Vagina (tissue), 2 donors: ENCODE measurements around the gene PDE7B.

Experiments used
- POLR2A ChIP-seq, 2 donors: fragments of 450-650 bp; IDR thresholded peaks; one replicate each; pipeline ENCODE4 v1.6.1; 2017; ENCODE audit warnings: antibody characterized with exemption in 2 of 2, mild to moderate bottlenecking in 2 of 2, moderate library complexity in 2 of 2
- TF ChIP-seq, protein P1 (sequence below), 3 experiments: fragments of 450-650 bp in 2 of 3; fragments of 200-600 bp in 1 of 3; sonication (generic) in 1 of 3; IDR thresholded peaks; one replicate each; pipeline ENCODE4 v1.5.1; 2017 to 2019; ENCODE audit warnings: antibody characterized with exemption in 3 of 3, mild to moderate bottlenecking in 2 of 3, moderate library complexity in 2 of 3

DNA sequence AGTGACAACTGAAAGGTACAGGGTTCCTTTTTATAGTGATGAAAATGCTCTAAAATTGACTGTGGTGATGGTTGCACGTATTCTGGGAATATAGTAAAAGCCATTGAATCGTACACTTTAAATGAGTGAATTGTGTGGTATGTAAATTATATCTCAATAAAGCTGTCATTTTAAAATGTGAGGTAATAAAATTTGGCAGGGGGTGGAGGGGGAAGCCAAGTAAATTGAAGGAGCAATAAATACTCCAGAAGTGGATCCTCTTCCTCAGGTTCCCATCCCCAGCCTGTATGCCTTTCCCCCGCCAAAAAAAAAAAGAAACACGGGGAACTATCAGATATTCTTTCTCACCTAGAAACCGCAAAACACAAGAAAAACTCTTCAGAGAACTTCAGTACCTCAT is 237.2 kb downstream of the PDE7B start:
- TF ChIP-seq, protein P1, sequence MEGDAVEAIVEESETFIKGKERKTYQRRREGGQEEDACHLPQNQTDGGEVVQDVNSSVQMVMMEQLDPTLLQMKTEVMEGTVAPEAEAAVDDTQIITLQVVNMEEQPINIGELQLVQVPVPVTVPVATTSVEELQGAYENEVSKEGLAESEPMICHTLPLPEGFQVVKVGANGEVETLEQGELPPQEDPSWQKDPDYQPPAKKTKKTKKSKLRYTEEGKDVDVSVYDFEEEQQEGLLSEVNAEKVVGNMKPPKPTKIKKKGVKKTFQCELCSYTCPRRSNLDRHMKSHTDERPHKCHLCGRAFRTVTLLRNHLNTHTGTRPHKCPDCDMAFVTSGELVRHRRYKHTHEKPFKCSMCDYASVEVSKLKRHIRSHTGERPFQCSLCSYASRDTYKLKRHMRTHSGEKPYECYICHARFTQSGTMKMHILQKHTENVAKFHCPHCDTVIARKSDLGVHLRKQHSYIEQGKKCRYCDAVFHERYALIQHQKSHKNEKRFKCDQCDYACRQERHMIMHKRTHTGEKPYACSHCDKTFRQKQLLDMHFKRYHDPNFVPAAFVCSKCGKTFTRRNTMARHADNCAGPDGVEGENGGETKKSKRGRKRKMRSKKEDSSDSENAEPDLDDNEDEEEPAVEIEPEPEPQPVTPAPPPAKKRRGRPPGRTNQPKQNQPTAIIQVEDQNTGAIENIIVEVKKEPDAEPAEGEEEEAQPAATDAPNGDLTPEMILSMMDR (IDR thresholded peaks at IDR 0.05): no peak
- no peak for TF ChIP-seq POLR2A (IDR thresholded peaks at IDR 0.05)
